Common myeloid progenitor, CD34-positive (primary cell): ENCODE results near the gene WDR7.
A peak's percentile ranks its signal among the peaks of the same experiment; 100 is the strongest.

ENCODE experiments used
- CTCF ChIA-PET: fragments of 350-600 bp; sonication (Branson Sonifier 250); formaldehyde crosslinking; loops from one replicate; lab custom pipeline; 2021; ENCODE audit warnings: antibody characterized with exemption; lab: Charles Lee
- POLR2A ChIA-PET: fragments of 350-600 bp; sonication (Branson Sonifier 250); formaldehyde crosslinking; loops from one replicate; lab custom pipeline; 2021; ENCODE audit warnings: antibody characterized with exemption; lab: Charles Lee
- DNase-seq, 3 donors: peaks; one replicate each; pipeline versions ENCODE4 v3.0.0 to v3.0.0-alpha.2; 2013
- H3K27ac ChIP-seq, 2 experiments: 1 replicate in 1 of 2; 2 replicates in 1 of 2; pipeline ENCODE4 v1.7.0; 2013; ENCODE audit warnings: inconsistent platforms in 2 of 2, low read length in 2 of 2, mild to moderate bottlenecking in 2 of 2, low read depth in 1 of 2, moderate library complexity in 1 of 2; ENCODE audit not compliant: severe bottlenecking in 2 of 2, insufficient read depth in 1 of 2, poor library complexity in 1 of 2
- H3K27me3 ChIP-seq, 5 experiments: replicated peaks in 2 of 5; 1 replicate in 3 of 5; 2 replicates in 2 of 5; pipeline versions ENCODE4 v1.6.1 to v1.7.0; 2013; ENCODE audit warnings: low read length in 4 of 5, mild to moderate bottlenecking in 2 of 5, moderate library complexity in 2 of 5, inconsistent platforms in 1 of 5; ENCODE audit not compliant: insufficient read depth in 5 of 5, control insufficient read depth in 4 of 5
- H3K36me3 ChIP-seq, 4 experiments: 1 replicate in 2 of 4; 2 replicates in 2 of 4; pipeline versions ENCODE4 v1.6.1 to v1.7.0; 2013; ENCODE audit warnings: low read length in 3 of 4, control low read depth in 1 of 4, mild to moderate bottlenecking in 1 of 4; ENCODE audit not compliant: control insufficient read depth in 4 of 4, insufficient read depth in 4 of 4
- H3K4me1 ChIP-seq, 4 experiments: 1 replicate in 3 of 4; 2 replicates in 1 of 4; pipeline versions ENCODE4 v1.6.1 to v1.7.1; 2013; ENCODE audit warnings: low read length in 3 of 4, mild to moderate bottlenecking in 3 of 4, control low read depth in 1 of 4, inconsistent platforms in 1 of 4, moderate library complexity in 1 of 4; ENCODE audit not compliant: control insufficient read depth in 4 of 4, insufficient read depth in 4 of 4; ENCODE audit errors: control extremely low read depth in 1 of 4
- H3K4me3 ChIP-seq, 7 experiments: 1 replicate in 4 of 7; 2 replicates in 3 of 7; pipeline versions ENCODE4 v1.5.1 to v1.7.0; 2013; ENCODE audit warnings: mild to moderate bottlenecking in 7 of 7, low read length in 6 of 7, moderate library complexity in 6 of 7, inconsistent platforms in 2 of 7, low read depth in 2 of 7, control low read depth in 1 of 7; ENCODE audit not compliant: insufficient read depth in 4 of 7, control insufficient read depth in 1 of 7; ENCODE audit errors: extremely low read depth in 1 of 7
- H3K9me3 ChIP-seq, 5 experiments: 1 replicate in 4 of 5; 2 replicates in 1 of 5; pipeline versions ENCODE4 v1.6.1 to v1.7.1; 2013; ENCODE audit warnings: low read length in 4 of 5, mild to moderate bottlenecking in 2 of 5, inconsistent platforms in 1 of 5, low read depth in 1 of 5, moderate library complexity in 1 of 5; ENCODE audit not compliant: control insufficient read depth in 4 of 5, insufficient read depth in 2 of 5; ENCODE audit errors: control extremely low read depth in 1 of 5
- WGBS: methylation state at CpG from one replicate; pipeline ENCODE4 v1.1.5; 2013; ENCODE audit not compliant: insufficient coverage; 5-methylcytosine and 5-hydroxymethylcytosine counted together

Gene WDR7

DNA sequence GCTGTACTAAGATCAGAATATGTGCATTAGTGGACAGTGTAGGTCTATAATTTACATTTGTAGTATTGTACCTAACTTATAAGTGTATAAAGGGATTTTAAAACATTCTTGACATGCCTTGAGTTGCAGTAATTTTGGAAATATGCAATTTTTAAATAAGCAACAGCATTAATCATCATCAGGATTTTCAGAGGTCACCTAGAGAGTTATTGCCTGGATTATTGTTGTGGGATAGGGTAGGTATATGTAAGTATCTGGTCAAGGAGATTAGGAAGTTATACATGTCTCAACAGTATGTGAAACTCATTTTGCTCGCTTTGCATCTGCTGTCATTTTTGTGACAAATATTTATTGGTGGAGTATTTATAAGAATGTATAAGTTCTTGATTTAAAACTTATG is 184.2 kb downstream of the WDR7 start:
- POLR2A ChIA-PET: no interaction called here
- Histone ChIP-seq H3K36me3 (peaks cover 0 to 6% (median 0%) of the 10 kb centered on the region in 4 experiments), H3K4me1 (no peaks in the 10 kb centered on the region), H3K4me3 (no peak overlapping the region), H3K9me3 (peaks cover 0 to 3% (median 0%) of the 10 kb centered on the region in 5 experiments), H3K27me3 (no peaks in the 10 kb centered on the region), H3K27ac (no peak overlapping the region)
- no CpG with 5 or more reads among the region's 1 CpG for WGBS
- DNase-seq: no peak
- CTCF ChIA-PET: no interaction called here

DNA sequence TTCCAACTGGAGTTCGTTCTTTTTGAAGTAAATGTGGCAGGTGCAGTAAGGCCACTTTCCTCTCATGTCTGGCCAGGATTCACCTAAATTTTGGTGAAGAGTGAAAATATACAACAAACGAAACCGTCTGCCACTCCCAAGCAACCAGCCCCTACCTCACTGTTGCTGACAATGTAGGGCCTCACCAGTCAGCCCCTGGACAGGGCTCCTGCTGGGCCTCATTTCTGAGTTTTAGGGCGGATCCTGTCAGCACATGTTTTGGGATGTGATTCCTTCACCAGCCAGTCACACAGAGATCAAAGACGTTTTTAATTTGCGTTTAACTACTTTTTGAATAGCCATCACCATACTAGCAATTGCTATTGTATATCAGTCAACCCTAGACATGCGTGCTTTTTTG is 185.0 kb downstream of the WDR7 start:
- DNase-seq: no peak
- POLR2A ChIA-PET: no interaction called here
- 94% methylated on average over 5 of the region's 7 CpGs for WGBS
- Histone ChIP-seq H3K4me3 (no peak overlapping the region), H3K9me3 (peaks cover 0 to 3% (median 0%) of the 10 kb centered on the region in 5 experiments), H3K36me3 (peaks cover 0 to 6% (median 0%) of the 10 kb centered on the region in 4 experiments), H3K27me3 (no peaks in the 10 kb centered on the region), H3K4me1 (no peaks in the 10 kb centered on the region), H3K27ac (no peak overlapping the region)
- CTCF ChIA-PET: no interaction called here

DNA sequence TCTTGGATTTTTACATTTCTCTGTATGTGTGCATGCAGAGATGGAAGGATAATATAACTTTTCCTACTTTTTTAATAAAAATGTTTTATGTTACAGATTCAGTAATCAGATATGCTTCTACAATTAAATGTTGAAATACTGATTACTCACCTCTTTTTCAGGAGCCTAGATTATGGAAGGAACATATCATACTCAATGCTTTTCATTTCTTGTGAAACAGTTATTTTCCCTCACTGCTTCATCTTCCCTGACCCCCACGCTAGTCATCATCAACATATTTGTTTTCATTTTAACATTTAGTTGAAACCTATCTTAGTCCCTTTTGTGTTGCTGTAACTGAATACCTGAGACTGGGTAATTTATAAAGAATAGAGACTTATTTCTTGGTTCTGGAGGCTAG is 190.7 kb downstream of the WDR7 start:
- DNase-seq: no peak
- WGBS: no CpG with 5 or more reads among the region's 1 CpG
- peaks cover 0 to 4% (median 0%) of the 10 kb centered on the region in 5 experiments for H3K9me3 ChIP-seq
- peaks cover 0 to 3% (median 0%) of the 10 kb centered on the region in 4 experiments for H3K36me3 ChIP-seq
- POLR2A ChIA-PET: no interaction called here
- no peak overlapping the region for H3K4me3 ChIP-seq
- CTCF ChIA-PET: no interaction called here
- peaks cover 0 to 11% (median 0%) of the 10 kb centered on the region in 4 experiments for H3K4me1 ChIP-seq
- H3K27me3 ChIP-seq: no peaks in the 10 kb centered on the region
- no peak overlapping the region for H3K27ac ChIP-seq

DNA sequence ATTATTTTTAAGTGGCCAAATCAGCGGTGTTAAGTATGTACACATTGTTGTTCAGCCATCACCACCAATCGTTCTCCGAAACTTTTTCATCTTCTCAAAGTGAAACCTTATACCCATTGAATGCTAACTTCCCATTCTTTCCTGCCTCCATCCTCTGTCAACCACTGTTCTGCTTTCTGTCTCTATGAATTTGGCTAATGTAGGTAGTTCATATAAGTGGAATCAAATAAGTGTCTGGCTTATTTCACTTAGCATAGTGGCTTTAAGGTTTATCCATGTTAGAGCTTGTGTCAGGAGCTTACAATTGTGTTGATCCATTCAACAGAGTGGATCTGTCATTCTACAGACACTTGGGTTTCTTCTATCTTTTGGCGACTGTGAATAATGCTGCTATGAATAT is 192.1 kb downstream of the WDR7 start:
- peaks cover 0 to 11% (median 0%) of the 10 kb centered on the region in 4 experiments for H3K4me1 ChIP-seq
- 83% methylated on average over 2 of the region's 4 CpGs for WGBS
- no peak for DNase-seq
- POLR2A ChIA-PET: no interaction called here
- H3K4me3 ChIP-seq: no peak overlapping the region
- H3K27ac ChIP-seq: no peak overlapping the region
- CTCF ChIA-PET: no interaction called here
- no peaks in the 10 kb centered on the region for H3K27me3 ChIP-seq
- H3K9me3 ChIP-seq: peaks cover 0 to 10% (median 3%) of the 10 kb centered on the region in 5 experiments
- H3K36me3 ChIP-seq: peaks cover 0 to 5% (median 0%) of the 10 kb centered on the region in 4 experiments

DNA sequence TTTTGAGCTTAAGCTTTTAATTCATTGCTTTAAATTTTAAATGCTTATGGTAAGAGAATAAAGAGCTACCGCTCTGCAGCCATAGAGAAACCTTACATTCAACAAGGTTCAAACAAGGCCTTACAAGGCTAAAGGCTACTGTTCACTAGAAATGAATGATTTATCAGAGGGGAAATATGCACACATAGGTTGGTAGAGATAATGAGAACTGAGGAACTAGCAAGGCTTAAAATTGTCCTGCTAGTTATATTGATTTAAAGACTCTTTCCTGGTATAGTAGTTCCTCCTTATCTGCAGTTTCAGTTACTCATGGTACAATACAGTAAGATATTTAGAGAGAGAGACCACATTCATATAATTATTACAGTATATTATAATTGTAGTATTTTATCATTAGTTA is 193.4 kb downstream of the WDR7 start:
- no peaks in the 10 kb centered on the region for H3K27me3 ChIP-seq
- peaks cover 0 to 12% (median 3%) of the 10 kb centered on the region in 5 experiments for H3K9me3 ChIP-seq
- peaks cover 0 to 11% (median 0%) of the 10 kb centered on the region in 4 experiments for H3K4me1 ChIP-seq
- H3K36me3 ChIP-seq: peaks cover 0 to 5% (median 0%) of the 10 kb centered on the region in 4 experiments
- ChIA-PET POLR2A (no interaction called here), CTCF (no interaction called here)
- no CpG with 5 or more reads among the region's 1 CpG for WGBS
- no peak overlapping the region for H3K4me3 ChIP-seq
- peak overlapping the region in 1 of 2 experiments; percentile 22 for H3K27ac ChIP-seq
- peak; percentile 9 to 61 (median 12) for DNase-seq

DNA sequence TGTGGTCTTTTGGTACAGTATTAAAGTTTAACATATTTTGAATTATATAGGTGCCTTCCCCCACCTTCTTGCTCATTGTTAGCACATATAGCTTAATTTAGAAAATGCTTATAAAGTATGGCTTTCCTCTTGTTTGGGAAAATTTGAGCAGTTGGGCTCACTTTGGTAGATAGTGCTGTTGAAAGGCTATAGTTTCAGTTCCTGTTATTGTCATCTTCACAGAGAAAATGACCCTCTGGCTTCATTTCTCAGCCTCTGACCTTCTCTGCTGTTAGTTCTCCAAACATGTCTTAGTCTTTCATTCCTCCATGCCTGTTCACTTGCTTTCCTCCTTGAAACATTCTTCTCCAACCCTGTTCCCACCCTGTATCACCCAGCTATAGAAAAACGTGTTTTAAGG is 200.6 kb downstream of the WDR7 start:
- Histone ChIP-seq H3K9me3 (peaks cover 0 to 9% (median 0%) of the 10 kb centered on the region in 5 experiments), H3K4me3 (no peak overlapping the region), H3K4me1 (no peaks in the 10 kb centered on the region), H3K27me3 (no peaks in the 10 kb centered on the region), H3K27ac (no peak overlapping the region), H3K36me3 (peaks cover 0 to 3% (median 0%) of the 10 kb centered on the region in 4 experiments)
- 88% methylated on average over 1 of the region's 1 CpG for WGBS
- CTCF ChIA-PET: no interaction called here
- POLR2A ChIA-PET: no interaction called here
- DNase-seq: no peak

DNA sequence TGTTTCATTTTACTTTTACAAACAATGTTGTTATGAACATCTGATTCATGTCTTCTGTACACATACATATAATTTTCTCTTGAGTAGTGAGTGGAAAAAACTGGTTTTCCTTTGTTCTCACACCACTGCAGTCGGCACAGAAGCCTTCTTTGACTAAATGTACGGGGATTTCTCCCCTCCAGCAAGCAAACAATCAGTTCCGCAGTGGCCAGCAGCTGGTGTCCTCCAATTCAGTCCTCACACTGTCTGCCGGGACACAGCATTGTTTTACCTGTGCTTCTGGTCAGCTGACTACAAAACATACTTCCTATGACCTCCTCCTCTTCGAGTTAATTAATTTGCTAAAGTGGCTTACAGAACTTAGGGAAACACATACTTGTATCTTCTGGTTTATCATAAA is 202.8 kb downstream of the WDR7 start:
- Histone ChIP-seq H3K9me3 (no peaks in the 10 kb centered on the region), H3K36me3 (no peaks in the 10 kb centered on the region), H3K4me3 (no peak overlapping the region), H3K4me1 (no peaks in the 10 kb centered on the region), H3K27me3 (no peaks in the 10 kb centered on the region), H3K27ac (no peak overlapping the region)
- CTCF ChIA-PET: interaction anchor here (0.9 kb wide), 1 partner anchor 15 kb away, joined by 5 read pairs; no protein-coding TSS in a partner anchor
- DNase-seq: no peak
- POLR2A ChIA-PET: no interaction called here
- WGBS: 95% methylated on average over 3 of the region's 5 CpGs
